ENCODE data around the gene U2SURP.

GRCh38 chr3:142968319-142969025, 32.9 kb upstream of the U2SURP start:
- TF ChIP-seq EZH2 (IDR thresholded peaks at IDR 0.05) (no peak), POLR2AphosphoS5 (IDR thresholded peaks at IDR 0.05; ENCODE audit: borderline replicate concordance, low read depth, low read length) (no peak)

All from SK-N-MC (cell line).